AG04450 (cell line): ENCODE data around the gene LCN1. TPM values are rescaled to one million over a fixed set of nuclear protein-coding genes. Genes with fewer than 3 reads are reported as not detected.
"Not testable (repeated sequence)": the region's sequence is repeated elsewhere in the genome, so short reads cannot be mapped to it uniquely, and the experiment has no call there.

Experiments used
- CTCF ChIA-PET: fragments of 300-600, 350-600 bp; formaldehyde crosslinking; extraction: SDS; loops from one replicate; lab custom pipeline; 2022; ENCODE audit warnings: antibody characterized with exemption, inconsistent platforms; lab: Charles Lee
- POLR2A ChIA-PET: fragments of 350-600 bp; formaldehyde crosslinking; extraction: SDS; loops from one replicate; lab custom pipeline; 2021; ENCODE audit warnings: antibody characterized with exemption, inconsistent platforms; lab: Yijun Ruan, JAX
- DNase-seq: peaks from one replicate; pipeline ENCODE4 v3.0.0-alpha.2; 2011; ENCODE audit warnings: low read depth, low spot score
- H3K27ac ChIP-seq: one replicate; pipeline ENCODE4 v1.5.1; 2012; ENCODE audit warnings: low read depth, low read length, control low read depth
- H3K27me3 ChIP-seq: one replicate; pipeline ENCODE4 v1.6.0; 2012; ENCODE audit warnings: low read length; ENCODE audit not compliant: control insufficient read depth, insufficient read depth
- H3K4me3 ChIP-seq: 2 replicates; pipeline ENCODE4 v1.5.1; 2011; ENCODE audit warnings: mild to moderate bottlenecking, low read depth, low read length, control low read depth
- H3K9me3 ChIP-seq: 2 replicates; pipeline ENCODE4 v1.5.1; 2012; ENCODE audit warnings: low read length; ENCODE audit not compliant: control insufficient read depth, insufficient read depth
- CTCF ChIP-seq: IDR thresholded peaks from 2 replicates; pipeline ENCODE4 v1.5.1; 2011; ENCODE audit warnings: low read depth, low read length, control low read depth, inconsistent platforms
- polyA plus RNA-seq: library from polyadenylated mRNA; depleted of rRNA; stranded (reverse); fragments of >200 nt; gene quantifications from 2 replicates; pipeline ENCODE4 v1.2.3, GENCODE V29; 2011

The LCN1 gene
- polyA plus RNA-seq, 1 experiment = not detected

GRCh38 chr9:135547756-135548736 lies 26.8 kb downstream of the LCN1 start:
- H3K9me3 ChIP-seq = peaks cover 8% of the 10 kb centered on the region; the same call in 1 of the 2 replicates
- H3K27me3 ChIP-seq = peaks cover 2% of the 10 kb centered on the region
- H3K27ac ChIP-seq = no peak overlapping the region
- H3K4me3 ChIP-seq = no peak overlapping the region
- ChIA-PET CTCF (no interaction called here), POLR2A (no interaction called here)
- DNase-seq = no peak
- no peak for TF ChIP-seq CTCF

- H3K9me3 ChIP-seq, POLR2A ChIA-PET, H3K27ac ChIP-seq, H3K27me3 ChIP-seq, CTCF ChIA-PET, H3K4me3 ChIP-seq, DNase-seq: not testable (repeated sequence)
Observed at GRCh38 chr9:135549478-135550343, 28.5 kb downstream of the LCN1 start.

- no peak overlapping the region for H3K27ac ChIP-seq
- H3K27me3 ChIP-seq = peaks cover 2% of the 10 kb centered on the region
- H3K9me3 ChIP-seq = peaks cover 8% of the 10 kb centered on the region; the same call in 1 of the 2 replicates
- CTCF ChIA-PET = no interaction called here
- no peak for TF ChIP-seq CTCF
- no peak for DNase-seq
- POLR2A ChIA-PET = no interaction called here
- H3K4me3 ChIP-seq = no peak overlapping the region
Observed at GRCh38 chr9:135550344-135550918, 29.2 kb downstream of the LCN1 start.

GRCh38 chr9:135551031-135551430 lies 29.8 kb downstream of the LCN1 start:
- Histone ChIP-seq H3K27ac (no peak overlapping the region), H3K9me3 (peaks cover 8% of the 10 kb centered on the region; the same call in 1 of the 2 replicates), H3K4me3 (no peak overlapping the region), H3K27me3 (peaks cover 2% of the 10 kb centered on the region)
- CTCF ChIA-PET = no interaction called here
- POLR2A ChIA-PET = no interaction called here
- DNase-seq = no peak
- TF ChIP-seq CTCF = no peak

GRCh38 chr9:135551456-135551855 lies 30.2 kb downstream of the LCN1 start:
- no peak for TF ChIP-seq CTCF
- ChIA-PET CTCF (no interaction called here), POLR2A (interaction anchor here (0.7 kb wide), 1 partner anchor 68 kb away, joined by 7 read pairs; no protein-coding TSS in a partner anchor)

More at GRCh38 chr9:135551456-135551855, 30.2 kb downstream of the LCN1 start:
- peaks cover 2% of the 10 kb centered on the region for H3K27me3 ChIP-seq
- no peak overlapping the region for H3K27ac ChIP-seq
- DNase-seq = no peak
- H3K4me3 ChIP-seq = no peak overlapping the region
- peaks cover 8% of the 10 kb centered on the region; the same call in 1 of the 2 replicates for H3K9me3 ChIP-seq
